Caco-2 (cell line): ENCODE measurements around the gene OTUD4. TPM values are rescaled to one million over a fixed set of nuclear protein-coding genes. Genes with fewer than 3 reads are reported as not detected.
"Not testable (repeated sequence)": the region's sequence is repeated elsewhere in the genome, so short reads cannot be mapped to it uniquely, and the experiment has no call there.

ENCODE experiments used
- Bru-seq: library from RNA; stranded (reverse); fragments of 400-500 nt; gene quantifications from one replicate; lab custom pipeline; 2021; lab: Mats Ljungman, UMichigan
- BruChase-seq, 2 experiments: library from RNA; stranded (reverse); fragments of 400-500 nt; gene quantifications; one replicate each; lab custom pipeline; 2021; lab: Mats Ljungman, UMichigan
- BruUV-seq: library from RNA; stranded (reverse); fragments of 400-500 nt; replicated peaks from 2 replicates; lab custom pipeline; 2021; lab: Mats Ljungman, UMichigan
- CTCF ChIA-PET: fragments of 300-600 bp; sonication (Branson Sonifier 250); formaldehyde crosslinking; loops from one replicate; lab custom pipeline; 2022; ENCODE audit warnings: antibody characterized with exemption; lab: Charles Lee
- POLR2A ChIA-PET: fragments of 300-600 bp; sonication (Branson Sonifier 250); formaldehyde crosslinking; loops from one replicate; lab custom pipeline; 2022; ENCODE audit warnings: antibody characterized with exemption; lab: Charles Lee
- DNase-seq, 2 experiments: peaks; one replicate each; pipeline versions ENCODE4 v3.0.0 to v3.0.0-alpha.2; 2020 to 2022
- H3K27me3 ChIP-seq: replicated peaks from 2 replicates; pipeline ENCODE4 v1.6.0; 2011; ENCODE audit warnings: low read length; ENCODE audit not compliant: control insufficient read depth, insufficient read depth
- H3K36me3 ChIP-seq: 2 replicates; pipeline ENCODE4 v1.5.1; 2011; ENCODE audit warnings: low read length; ENCODE audit not compliant: control insufficient read depth, insufficient read depth
- H3K4me1 ChIP-seq: fragments of 250-450 bp; sonication (Bioruptor Pico); 2 replicates; pipeline ENCODE4 v1.5.1; 2020; ENCODE audit warnings: mild to moderate bottlenecking
- H3K4me3 ChIP-seq: 2 replicates; pipeline ENCODE4 v1.5.1; 2011; ENCODE audit warnings: low read depth, mild to moderate bottlenecking, control low read depth, low read length
- H3K9me3 ChIP-seq: fragments of 250-450 bp; sonication (Bioruptor Pico); 2 replicates; pipeline ENCODE4 v1.5.1; 2020; ENCODE audit warnings: mild to moderate bottlenecking, moderate library complexity
- H3K27ac Mint-ChIP-seq: one replicate; pipeline ENCODE4 v1.8.0; 2022; ENCODE audit warnings: mixed read lengths; ENCODE audit not compliant: unreplicated experiment
- H3K27me3 Mint-ChIP-seq: one replicate; pipeline ENCODE4 v1.8.0; 2022; ENCODE audit warnings: mixed read lengths; ENCODE audit not compliant: insufficient read depth, unreplicated experiment
- H3K36me3 Mint-ChIP-seq: one replicate; pipeline ENCODE4 v1.8.0; 2022; ENCODE audit warnings: mild to moderate bottlenecking, mixed read lengths; ENCODE audit not compliant: insufficient read depth, unreplicated experiment
- H3K4me1 Mint-ChIP-seq: one replicate; pipeline ENCODE4 v1.8.0; 2022; ENCODE audit warnings: low read depth, mixed read lengths; ENCODE audit not compliant: unreplicated experiment
- H3K4me3 Mint-ChIP-seq: one replicate; pipeline ENCODE4 v1.8.0; 2022; ENCODE audit warnings: mild to moderate bottlenecking, moderate library complexity, mixed read lengths; ENCODE audit not compliant: unreplicated experiment
- H3K9me3 Mint-ChIP-seq: one replicate; pipeline ENCODE4 v1.8.0; 2022; ENCODE audit warnings: mixed read lengths; ENCODE audit not compliant: unreplicated experiment
- intact Hi-C: fragments of 100-400 bp; cut with micrococcal nuclease; formaldehyde crosslinking; loops from one replicate; pipeline ENCODE4 v1.10.0; 2022; ENCODE audit not compliant: unreplicated experiment
- long read RNA-seq: library from polyadenylated mRNA; stranded (forward); transcript quantifications from one replicate; pipeline ENCODE4 v2.0.0, GENCODE V29; 2022
- total RNA-seq: library from RNA; stranded (reverse); gene quantifications from 2 replicates; pipeline ENCODE4 v1.2.3, GENCODE V29; 2022
- TF ChIP-seq, protein P1 (sequence below), 2 experiments: fragments of 200-600 bp in 1 of 2; IDR thresholded peaks; 1 replicate in 1 of 2; 2 replicates in 1 of 2; pipeline versions ENCODE4 v1.5.1 to v1.8.0; 2011 to 2022; ENCODE audit warnings: antibody characterized with exemption in 1 of 2, control low read depth in 1 of 2, inconsistent platforms in 1 of 2, low read depth in 1 of 2, low read length in 1 of 2, mild to moderate bottlenecking in 1 of 2, moderate library complexity in 1 of 2; ENCODE audit not compliant: insufficient read depth in 1 of 2, severe bottlenecking in 1 of 2, unreplicated experiment in 1 of 2

The OTUD4 gene, protein sequence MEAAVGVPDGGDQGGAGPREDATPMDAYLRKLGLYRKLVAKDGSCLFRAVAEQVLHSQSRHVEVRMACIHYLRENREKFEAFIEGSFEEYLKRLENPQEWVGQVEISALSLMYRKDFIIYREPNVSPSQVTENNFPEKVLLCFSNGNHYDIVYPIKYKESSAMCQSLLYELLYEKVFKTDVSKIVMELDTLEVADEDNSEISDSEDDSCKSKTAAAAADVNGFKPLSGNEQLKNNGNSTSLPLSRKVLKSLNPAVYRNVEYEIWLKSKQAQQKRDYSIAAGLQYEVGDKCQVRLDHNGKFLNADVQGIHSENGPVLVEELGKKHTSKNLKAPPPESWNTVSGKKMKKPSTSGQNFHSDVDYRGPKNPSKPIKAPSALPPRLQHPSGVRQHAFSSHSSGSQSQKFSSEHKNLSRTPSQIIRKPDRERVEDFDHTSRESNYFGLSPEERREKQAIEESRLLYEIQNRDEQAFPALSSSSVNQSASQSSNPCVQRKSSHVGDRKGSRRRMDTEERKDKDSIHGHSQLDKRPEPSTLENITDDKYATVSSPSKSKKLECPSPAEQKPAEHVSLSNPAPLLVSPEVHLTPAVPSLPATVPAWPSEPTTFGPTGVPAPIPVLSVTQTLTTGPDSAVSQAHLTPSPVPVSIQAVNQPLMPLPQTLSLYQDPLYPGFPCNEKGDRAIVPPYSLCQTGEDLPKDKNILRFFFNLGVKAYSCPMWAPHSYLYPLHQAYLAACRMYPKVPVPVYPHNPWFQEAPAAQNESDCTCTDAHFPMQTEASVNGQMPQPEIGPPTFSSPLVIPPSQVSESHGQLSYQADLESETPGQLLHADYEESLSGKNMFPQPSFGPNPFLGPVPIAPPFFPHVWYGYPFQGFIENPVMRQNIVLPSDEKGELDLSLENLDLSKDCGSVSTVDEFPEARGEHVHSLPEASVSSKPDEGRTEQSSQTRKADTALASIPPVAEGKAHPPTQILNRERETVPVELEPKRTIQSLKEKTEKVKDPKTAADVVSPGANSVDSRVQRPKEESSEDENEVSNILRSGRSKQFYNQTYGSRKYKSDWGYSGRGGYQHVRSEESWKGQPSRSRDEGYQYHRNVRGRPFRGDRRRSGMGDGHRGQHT
- total RNA-seq (32.8 and 34.5 TPM in 2 replicates), Bru-seq, nascent RNA (percentile 84 among the genes with signal in this experiment), BruChase-seq, experiment 1, labeled RNA remaining after a 2-hour chase (percentile 90 among the genes with signal in this experiment), BruChase-seq, experiment 2, labeled RNA remaining after a 6-hour chase (percentile 83 among the genes with signal in this experiment)
- long read RNA-seq, full-length matches to known transcripts = 5 of 12 reads
- long read RNA-seq, partial matches to known transcripts = 5 of 12 reads
- long read RNA-seq, other reads (novel, unspliced or antisense) = 2 of 12 reads

DNA sequence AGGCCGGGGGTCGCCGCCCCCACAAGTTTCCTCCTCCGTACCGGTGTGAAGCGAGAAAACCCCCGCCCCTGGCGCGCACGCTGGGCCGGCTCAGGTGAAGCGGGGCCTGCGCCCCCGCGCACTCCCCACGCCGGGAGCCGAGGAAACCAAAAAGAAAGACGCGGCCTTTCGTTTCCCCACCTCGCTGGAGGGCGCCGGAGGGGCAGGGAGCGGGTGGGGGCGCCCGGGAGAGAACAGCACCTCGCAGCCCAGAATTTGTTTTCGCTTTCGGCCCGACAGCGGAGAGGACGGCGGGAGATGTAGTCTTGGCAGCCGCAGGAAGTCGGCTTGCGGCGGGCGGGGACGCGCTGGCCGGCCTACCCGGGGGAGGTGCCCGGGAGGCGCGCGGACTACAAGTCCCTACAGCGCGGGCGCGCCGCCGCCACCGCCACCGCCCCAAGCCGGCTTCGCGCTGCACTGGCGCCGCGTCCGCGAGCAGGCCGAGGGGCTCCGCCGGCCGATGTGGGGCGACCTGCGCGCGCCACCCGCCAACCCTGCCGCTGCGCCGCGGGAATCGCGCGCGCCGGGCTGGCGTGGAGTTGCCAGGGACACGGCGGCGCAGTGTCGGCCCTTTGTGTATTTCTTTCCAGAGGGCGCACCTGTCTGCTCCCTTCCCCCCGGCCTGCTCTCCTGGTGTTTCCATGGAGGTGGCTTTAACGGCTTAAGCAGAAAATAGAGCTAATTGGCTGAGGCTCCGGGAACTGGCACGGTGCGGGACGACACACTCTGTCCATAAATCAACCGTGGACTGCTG, at the start of gene OTUD4:
OTUD4 (minus strand) TSS at position 292 of the 793 bp plus-strand sequence. CDS start 616 bp downstream, outside the sequence.
- peak within 1 kb of the TSS; percentile 87 for H3K27ac Mint-ChIP-seq
- Histone ChIP-seq H3K27me3 (no peaks in the 10 kb centered on the region), H3K4me1 (peaks cover 9% of the 10 kb centered on the region; the same call in 1 of the 2 replicates), H3K36me3 (no peaks in the 10 kb centered on the region), H3K4me3 (peak within 1 kb of the TSS; percentile 63), H3K9me3 (no peaks in the 10 kb centered on the region)
- peak within 1 kb of the TSS; percentile 89 for H3K4me3 Mint-ChIP-seq
- no TSS peak for BruUV-seq
- no peaks in the 10 kb centered on the region for H3K27me3 Mint-ChIP-seq
- peaks cover 4% of the 10 kb centered on the region for H3K36me3 Mint-ChIP-seq
- POLR2A ChIA-PET = interaction anchor here (0.7 kb wide), 2 partner anchors 76 to 83 kb away, joined by 3 to 5 read pairs; partner anchors contain the start of genes ABCE1 and ANAPC10
- intact Hi-C loops = loop anchor here (1.0 kb wide), 1 partner anchor 439 kb away; the partner anchor contains the start of gene MMAA
- DNase-seq = peak; percentile 94 to 95
- no peaks in the 10 kb centered on the region for H3K9me3 Mint-ChIP-seq
- H3K4me1 Mint-ChIP-seq = peaks cover 10% of the 10 kb centered on the region
- CTCF ChIA-PET = no interaction called here
- TF ChIP-seq, protein P1, sequence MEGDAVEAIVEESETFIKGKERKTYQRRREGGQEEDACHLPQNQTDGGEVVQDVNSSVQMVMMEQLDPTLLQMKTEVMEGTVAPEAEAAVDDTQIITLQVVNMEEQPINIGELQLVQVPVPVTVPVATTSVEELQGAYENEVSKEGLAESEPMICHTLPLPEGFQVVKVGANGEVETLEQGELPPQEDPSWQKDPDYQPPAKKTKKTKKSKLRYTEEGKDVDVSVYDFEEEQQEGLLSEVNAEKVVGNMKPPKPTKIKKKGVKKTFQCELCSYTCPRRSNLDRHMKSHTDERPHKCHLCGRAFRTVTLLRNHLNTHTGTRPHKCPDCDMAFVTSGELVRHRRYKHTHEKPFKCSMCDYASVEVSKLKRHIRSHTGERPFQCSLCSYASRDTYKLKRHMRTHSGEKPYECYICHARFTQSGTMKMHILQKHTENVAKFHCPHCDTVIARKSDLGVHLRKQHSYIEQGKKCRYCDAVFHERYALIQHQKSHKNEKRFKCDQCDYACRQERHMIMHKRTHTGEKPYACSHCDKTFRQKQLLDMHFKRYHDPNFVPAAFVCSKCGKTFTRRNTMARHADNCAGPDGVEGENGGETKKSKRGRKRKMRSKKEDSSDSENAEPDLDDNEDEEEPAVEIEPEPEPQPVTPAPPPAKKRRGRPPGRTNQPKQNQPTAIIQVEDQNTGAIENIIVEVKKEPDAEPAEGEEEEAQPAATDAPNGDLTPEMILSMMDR (IDR thresholded peaks at IDR 0.05; ENCODE audit: insufficient read depth in 1 of 2, low read depth in 1 of 2, low read length in 1 of 2, severe bottlenecking in 1 of 2, unreplicated experiment in 1 of 2) = peak in 1 of 2 experiments; percentile 26

DNA sequence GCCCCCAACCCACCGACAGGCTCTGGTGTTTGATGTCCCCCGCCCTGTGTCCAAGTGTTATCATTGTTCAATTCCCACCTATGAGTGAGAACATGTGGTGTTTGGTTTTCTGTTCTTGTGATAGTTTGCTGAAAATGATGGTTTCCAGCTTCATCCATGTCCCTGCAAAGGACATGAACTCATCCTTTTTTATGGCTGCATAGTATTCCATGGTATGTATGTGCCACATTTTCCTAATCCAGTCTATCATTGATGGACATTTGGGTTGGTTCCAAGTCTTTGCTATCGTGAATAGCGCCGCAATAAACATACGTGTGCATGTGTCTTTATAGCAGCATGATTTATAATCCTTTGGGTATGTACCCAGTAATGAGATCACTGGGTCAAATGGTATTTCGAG, 42.8 kb upstream of the OTUD4 start:
- CTCF ChIA-PET, H3K9me3 ChIP-seq, H3K4me1 ChIP-seq, H3K27me3 ChIP-seq, H3K4me3 Mint-ChIP-seq, POLR2A ChIA-PET, H3K4me1 Mint-ChIP-seq, H3K27ac Mint-ChIP-seq, intact Hi-C loops, H3K27me3 Mint-ChIP-seq, DNase-seq, H3K36me3 Mint-ChIP-seq, H3K4me3 ChIP-seq, BruUV-seq, H3K36me3 ChIP-seq, H3K9me3 Mint-ChIP-seq: not testable (repeated sequence)

DNA sequence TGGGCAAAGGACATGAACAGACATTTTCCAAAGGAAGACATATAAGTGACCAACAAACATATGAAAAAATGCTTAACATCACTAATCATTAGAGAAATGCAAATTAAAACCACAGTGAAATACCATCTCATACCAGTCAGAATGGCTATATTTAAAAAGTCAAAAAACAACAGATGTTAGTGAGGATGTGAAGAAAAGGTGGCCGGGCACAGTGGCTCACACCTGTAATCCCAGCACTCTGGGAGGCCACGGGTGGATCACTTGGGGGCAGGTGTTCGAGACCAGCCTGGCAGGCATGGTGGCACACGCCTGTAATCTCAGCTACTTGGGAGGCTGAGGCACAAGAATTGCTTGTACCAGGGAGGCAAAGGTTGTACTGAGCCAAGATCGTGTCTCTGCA, 41.1 kb upstream of the OTUD4 start:
- DNase-seq, BruUV-seq, H3K36me3 ChIP-seq, H3K4me1 ChIP-seq, H3K4me3 ChIP-seq, POLR2A ChIA-PET, H3K36me3 Mint-ChIP-seq, H3K9me3 Mint-ChIP-seq, H3K27me3 ChIP-seq, H3K4me3 Mint-ChIP-seq, H3K4me1 Mint-ChIP-seq, H3K9me3 ChIP-seq, H3K27me3 Mint-ChIP-seq, H3K27ac Mint-ChIP-seq, intact Hi-C loops, CTCF ChIA-PET: not testable (repeated sequence)
